Pancreas (tissue), 10 donors: ENCODE data around the gene RHBDD1. TPM values are rescaled to one million over a fixed set of nuclear protein-coding genes. Genes with fewer than 3 reads are reported as not detected.

Source experiments
- ATAC-seq, 4 donors: fragments of 200-7000 bp; cut with Tn5 transposase; one replicate each; pipeline versions ENCODE4 v1.8.0 to v1.9.1; 2020; ENCODE audit warnings: mild to moderate bottlenecking in 4 of 4, moderate library complexity in 4 of 4
- DNase-seq, 6 donors: peaks; one replicate each; pipeline ENCODE4 v3.0.0-alpha.2; 2020
- FAIRE-seq: peaks from 2 replicates; lab custom pipeline; 2012; peaks lifted over from hg19 to GRCh38; lab: Jason Lieb, UNC
- H3K27ac ChIP-seq, 4 donors: fragments of 200-600 bp; sonication (generic); 1 replicate in 3 of 4; 2 replicates in 1 of 4; pipeline versions ENCODE4 v1.5.0 to v1.8.0; 2020
- H3K27me3 ChIP-seq, 4 donors: fragments of 200-600 bp; one replicate each; pipeline ENCODE4 v1.8.0; 2021
- H3K36me3 ChIP-seq, 3 donors: fragments of 200-600 bp; sonication (generic) in 1 of 3; one replicate each; pipeline versions ENCODE4 v1.5.0 to v1.8.0; 2020 to 2021
- H3K4me1 ChIP-seq, 3 donors: fragments of 200-600 bp; one replicate each; pipeline ENCODE4 v1.8.0; 2021
- H3K4me3 ChIP-seq, 4 donors: fragments of 200-600 bp; sonication (generic) in 2 of 4; one replicate each; pipeline versions ENCODE4 v1.5.0 to v1.8.0; 2020 to 2021
- H3K9me3 ChIP-seq, 4 donors: fragments of 200-600 bp; one replicate each; pipeline ENCODE4 v1.8.0; 2021
- WGBS, 2 donors: extraction: QIAGEN DNeasy Blood & Tissue Kit; methylation state at CpG; one replicate each; pipeline ENCODE4 v1.1.7; 2013; 5-methylcytosine and 5-hydroxymethylcytosine counted together
- intact Hi-C, 3 donors: fragments of 100-400 bp; cut with DNase I; formaldehyde crosslinking; loops; one replicate each; pipeline versions ENCODE4 v1.11.1 to v1.14.2; 2022
- polyA plus RNA-seq, 2 donors: library from polyadenylated mRNA; stranded (reverse); fragments of 200-250 nt; gene quantifications; one replicate each; pipeline ENCODE4 v1.2.3, GENCODE V29; 2013
- total RNA-seq, 6 donors: library from RNA; stranded (reverse); fragmentation: NEBNext Ultra II Directional in 4 of 6; extraction: Animal tissue kit (Norgen Biotek cat#: 25700) in 4 of 6; gene quantifications; one replicate each; pipeline versions ENCODE4 v1.2.1 to v1.2.4, GENCODE V29; 2021 to 2023
- TF ChIP-seq, protein P1 (sequence below), 4 donors: fragments of 200-600 bp; sonication (generic) in 3 of 4; IDR thresholded peaks; one replicate each; pipeline versions ENCODE4 v1.5.0 to v1.8.0; 2021; ENCODE audit warnings: antibody characterized with exemption in 4 of 4
- donor health status: healthy with polysubstance abuse.
- donor health status: DM: no; HTN: no; CAD: no; lungs with moderate emphysema.
- donor health status: DM: no; HTN: no; CAD: no.
- donor health status: control.
- donor health status: control.
- donor health status: Bipolar disorder and iron deficiency.
- donor health status: DM: yes; HTN: yes; CAD: no.
- donor health status: DM: no; HTN: no; CAD: no.
- donor health status: DM: no; HTN: no; CAD: no.
- donor health status: DM: yes; HTN: yes; CAD: no.

Gene RHBDD1
- total and polyA plus RNA-seq, 8 donors, result 3.5 to 28.9 (median 20.1) TPM

DNA sequence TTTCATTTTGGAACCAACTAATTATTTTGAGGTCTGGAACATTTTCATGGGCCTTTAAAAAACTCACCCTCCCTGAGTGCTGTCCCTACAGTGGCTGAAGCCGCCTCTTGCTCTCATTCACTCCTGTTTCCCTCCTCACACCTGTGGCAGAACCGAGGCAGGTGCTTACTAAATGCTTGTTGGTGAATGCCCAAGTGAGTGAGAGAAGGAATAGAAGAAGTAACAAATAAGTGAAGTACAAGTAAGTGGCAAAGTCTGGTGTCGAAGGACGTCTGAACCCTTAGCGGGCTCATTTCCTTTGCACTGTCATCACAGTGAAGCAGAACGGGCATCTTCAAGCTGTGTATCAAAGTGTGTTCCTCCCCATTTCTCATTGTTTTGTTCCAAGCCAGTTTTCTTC, 135.2 kb downstream of the RHBDD1 start:
- FAIRE-seq, result no peak
- intact Hi-C loops, result no loop called here
- DNase-seq, result no peak
- TF ChIP-seq, protein P1, sequence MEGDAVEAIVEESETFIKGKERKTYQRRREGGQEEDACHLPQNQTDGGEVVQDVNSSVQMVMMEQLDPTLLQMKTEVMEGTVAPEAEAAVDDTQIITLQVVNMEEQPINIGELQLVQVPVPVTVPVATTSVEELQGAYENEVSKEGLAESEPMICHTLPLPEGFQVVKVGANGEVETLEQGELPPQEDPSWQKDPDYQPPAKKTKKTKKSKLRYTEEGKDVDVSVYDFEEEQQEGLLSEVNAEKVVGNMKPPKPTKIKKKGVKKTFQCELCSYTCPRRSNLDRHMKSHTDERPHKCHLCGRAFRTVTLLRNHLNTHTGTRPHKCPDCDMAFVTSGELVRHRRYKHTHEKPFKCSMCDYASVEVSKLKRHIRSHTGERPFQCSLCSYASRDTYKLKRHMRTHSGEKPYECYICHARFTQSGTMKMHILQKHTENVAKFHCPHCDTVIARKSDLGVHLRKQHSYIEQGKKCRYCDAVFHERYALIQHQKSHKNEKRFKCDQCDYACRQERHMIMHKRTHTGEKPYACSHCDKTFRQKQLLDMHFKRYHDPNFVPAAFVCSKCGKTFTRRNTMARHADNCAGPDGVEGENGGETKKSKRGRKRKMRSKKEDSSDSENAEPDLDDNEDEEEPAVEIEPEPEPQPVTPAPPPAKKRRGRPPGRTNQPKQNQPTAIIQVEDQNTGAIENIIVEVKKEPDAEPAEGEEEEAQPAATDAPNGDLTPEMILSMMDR (IDR thresholded peaks at IDR 0.05), result no peak
- Histone ChIP-seq H3K9me3 (no peaks in the 10 kb centered on the region), H3K4me3 (no peak overlapping the region), H3K27me3 (no peaks in the 10 kb centered on the region), H3K36me3 (no peaks in the 10 kb centered on the region), H3K27ac (no peak overlapping the region), H3K4me1 (no peaks in the 10 kb centered on the region)
- ATAC-seq, result no peak
- WGBS, 2 donors, result 90 to 93% methylated on average over 6 of the region's 6 CpGs

DNA sequence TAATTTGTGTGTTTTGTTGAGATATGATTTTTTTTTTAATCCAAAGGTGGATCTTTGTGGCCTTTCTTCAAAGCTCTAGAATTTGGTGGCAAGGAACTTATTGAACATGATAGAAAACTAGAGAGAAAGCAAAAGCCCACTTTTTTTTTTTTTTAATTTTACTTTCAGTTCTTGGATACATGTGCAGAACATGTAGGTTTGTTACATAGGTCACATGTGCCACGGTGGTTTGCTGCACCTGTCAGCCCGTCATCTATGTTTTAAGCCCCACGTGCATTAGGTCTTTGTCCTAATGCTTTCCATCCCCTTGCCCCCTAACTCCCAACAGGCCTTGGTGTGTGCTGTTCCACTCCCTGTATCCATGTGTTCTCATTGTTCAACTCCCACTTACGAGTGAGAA, 135.9 kb downstream of the RHBDD1 start:
- no peaks in the 10 kb centered on the region for H3K4me1 ChIP-seq
- intact Hi-C loops, result no loop called here
- no peak overlapping the region for H3K27ac ChIP-seq
- H3K9me3 ChIP-seq, result no peaks in the 10 kb centered on the region
- H3K27me3 ChIP-seq, result no peaks in the 10 kb centered on the region
- TF ChIP-seq, protein P1 (IDR thresholded peaks at IDR 0.05), result no peak
- 96 to 100% methylated on average over 4 of the region's 4 CpGs for WGBS, 2 donors
- FAIRE-seq (no peak), ATAC-seq (no peak), DNase-seq (no peak)
- H3K36me3 ChIP-seq, result no peaks in the 10 kb centered on the region
- H3K4me3 ChIP-seq, result no peak overlapping the region

DNA sequence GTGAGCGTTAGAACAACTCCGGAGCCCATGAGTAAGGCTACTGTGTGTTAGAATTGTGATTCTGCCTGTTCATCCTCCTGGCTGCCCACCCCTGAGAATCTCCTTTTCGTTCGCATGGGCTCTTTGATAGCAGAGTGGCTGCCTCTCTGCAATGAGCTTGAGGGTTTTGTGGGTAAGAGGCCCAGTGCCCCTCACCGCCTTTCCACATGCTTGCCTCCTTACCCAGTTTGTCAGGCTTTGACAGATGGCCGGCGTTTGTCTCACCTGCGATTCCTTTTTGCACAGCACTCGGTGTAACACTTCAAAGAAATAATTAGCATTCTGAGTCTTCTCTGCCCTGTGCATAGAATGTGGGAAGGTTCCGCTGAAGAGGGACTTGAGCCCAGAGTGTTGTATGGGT, 138.0 kb downstream of the RHBDD1 start:
- Histone ChIP-seq H3K4me1 (no peaks in the 10 kb centered on the region), H3K27me3 (no peaks in the 10 kb centered on the region), H3K27ac (no peak overlapping the region), H3K9me3 (no peaks in the 10 kb centered on the region), H3K36me3 (no peaks in the 10 kb centered on the region), H3K4me3 (no peak overlapping the region)
- ATAC-seq (no peak), FAIRE-seq (no peak), DNase-seq (no peak)
- TF ChIP-seq, protein P1 (IDR thresholded peaks at IDR 0.05), result no peak
- WGBS, 2 donors, result 93 to 95% methylated on average over 10 of the region's 10 CpGs
- intact Hi-C loops, result no loop called here

DNA sequence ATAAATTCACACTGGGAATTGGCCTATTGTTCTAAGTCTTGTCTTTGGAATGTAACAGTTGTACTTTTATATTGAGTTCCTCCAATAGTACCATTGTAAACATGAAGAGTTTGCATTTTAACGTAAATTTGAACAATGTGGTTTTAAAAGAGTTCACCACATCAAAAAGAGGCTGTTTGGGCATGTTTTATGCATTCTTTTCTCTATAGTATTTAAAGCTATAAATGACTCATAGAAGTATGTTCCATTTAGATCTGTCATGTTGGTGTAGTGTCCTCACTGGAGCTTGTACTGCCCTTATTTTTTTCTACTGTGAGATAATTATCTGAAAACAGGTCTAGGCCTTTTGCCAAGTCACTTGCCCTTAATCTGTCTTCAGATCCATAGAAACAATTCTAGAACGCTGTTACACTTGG, 141.9 kb downstream of the RHBDD1 start:
- ATAC-seq (no peak), FAIRE-seq (no peak), DNase-seq (no peak)
- intact Hi-C loops, result no loop called here
- Histone ChIP-seq H3K4me3 (no peak overlapping the region), H3K36me3 (no peaks in the 10 kb centered on the region), H3K9me3 (no peaks in the 10 kb centered on the region), H3K27me3 (no peaks in the 10 kb centered on the region), H3K27ac (no peak overlapping the region), H3K4me1 (no peaks in the 10 kb centered on the region)
- TF ChIP-seq, protein P1 (IDR thresholded peaks at IDR 0.05), result no peak
- 68 to 77% methylated on average over 2 of the region's 2 CpGs for WGBS, 2 donors

DNA sequence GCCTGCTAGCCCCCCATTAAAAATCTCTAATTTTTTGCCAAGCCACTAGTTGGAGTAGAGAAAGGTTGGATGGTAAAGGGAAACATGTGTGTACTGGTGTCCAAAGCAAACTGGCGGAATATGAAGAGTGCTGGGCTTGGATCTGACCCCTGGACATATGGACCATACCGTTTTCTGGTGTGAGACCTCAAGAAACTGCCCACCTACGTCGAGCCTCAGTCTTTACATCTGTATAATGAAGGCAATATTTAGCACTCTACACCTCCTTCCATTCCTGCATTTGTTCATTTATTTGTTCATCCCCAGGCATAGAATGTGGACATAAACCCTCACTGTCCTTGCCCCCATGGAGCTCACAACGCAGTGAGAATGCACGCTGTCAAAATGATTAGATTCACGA, 142.4 kb downstream of the RHBDD1 start:
- WGBS, 2 donors, result 92 to 96% methylated on average over 7 of the region's 7 CpGs
- TF ChIP-seq, protein P1 (IDR thresholded peaks at IDR 0.05), result no peak
- H3K27me3 ChIP-seq, result no peaks in the 10 kb centered on the region
- intact Hi-C loops, result no loop called here
- ATAC-seq (no peak), FAIRE-seq (no peak), DNase-seq (no peak)
- H3K27ac ChIP-seq, result no peak overlapping the region
- no peaks in the 10 kb centered on the region for H3K4me1 ChIP-seq
- H3K9me3 ChIP-seq, result no peaks in the 10 kb centered on the region
- no peak overlapping the region for H3K4me3 ChIP-seq
- no peaks in the 10 kb centered on the region for H3K36me3 ChIP-seq
